Measurements from ENCODE around the gene RHOT2.
A peak's percentile ranks its signal among the peaks of the same experiment; 100 is the strongest.

Gene RHOT2

GRCh38 chr16:632486-633335 lies 35.2 kb upstream of the RHOT2 start:
- no peak for DNase-seq (ENCODE audit: low read depth)

DNA sequence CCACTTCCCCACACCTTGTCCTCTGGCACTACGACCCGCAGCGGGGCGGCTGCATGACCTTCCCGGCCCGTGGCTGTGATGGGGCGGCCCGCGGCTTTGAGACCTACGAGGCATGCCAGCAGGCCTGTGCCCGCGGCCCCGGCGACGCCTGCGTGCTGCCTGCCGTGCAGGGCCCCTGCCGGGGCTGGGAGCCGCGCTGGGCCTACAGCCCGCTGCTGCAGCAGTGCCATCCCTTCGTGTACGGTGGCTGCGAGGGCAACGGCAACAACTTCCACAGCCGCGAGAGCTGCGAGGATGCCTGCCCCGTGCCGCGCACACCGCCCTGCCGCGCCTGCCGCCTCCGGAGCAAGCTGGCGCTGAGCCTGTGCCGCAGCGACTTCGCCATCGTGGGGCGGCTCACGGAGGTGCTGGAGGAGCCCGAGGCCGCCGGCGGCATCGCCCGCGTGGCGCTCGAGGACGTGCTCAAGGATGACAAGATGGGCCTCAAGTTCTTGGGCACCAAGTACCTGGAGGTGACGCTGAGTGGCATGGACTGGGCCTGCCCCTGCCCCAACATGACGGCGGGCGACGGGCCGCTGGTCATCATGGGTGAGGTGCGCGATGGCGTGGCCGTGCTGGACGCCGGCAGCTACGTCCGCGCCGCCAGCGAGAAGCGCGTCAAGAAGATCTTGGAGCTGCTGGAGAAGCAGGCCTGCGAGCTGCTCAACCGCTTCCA lies 34.4 kb upstream of the RHOT2 start:
- no peak for DNase-seq (ENCODE audit: low read depth)

GRCh38 chr16:634051-634670 lies 33.8 kb upstream of the RHOT2 start:
- DNase-seq (ENCODE audit: low read depth), result no peak

GRCh38 chr16:634996-635395 lies 32.9 kb upstream of the RHOT2 start:
- no peak for DNase-seq (ENCODE audit: low read depth)

DNA sequence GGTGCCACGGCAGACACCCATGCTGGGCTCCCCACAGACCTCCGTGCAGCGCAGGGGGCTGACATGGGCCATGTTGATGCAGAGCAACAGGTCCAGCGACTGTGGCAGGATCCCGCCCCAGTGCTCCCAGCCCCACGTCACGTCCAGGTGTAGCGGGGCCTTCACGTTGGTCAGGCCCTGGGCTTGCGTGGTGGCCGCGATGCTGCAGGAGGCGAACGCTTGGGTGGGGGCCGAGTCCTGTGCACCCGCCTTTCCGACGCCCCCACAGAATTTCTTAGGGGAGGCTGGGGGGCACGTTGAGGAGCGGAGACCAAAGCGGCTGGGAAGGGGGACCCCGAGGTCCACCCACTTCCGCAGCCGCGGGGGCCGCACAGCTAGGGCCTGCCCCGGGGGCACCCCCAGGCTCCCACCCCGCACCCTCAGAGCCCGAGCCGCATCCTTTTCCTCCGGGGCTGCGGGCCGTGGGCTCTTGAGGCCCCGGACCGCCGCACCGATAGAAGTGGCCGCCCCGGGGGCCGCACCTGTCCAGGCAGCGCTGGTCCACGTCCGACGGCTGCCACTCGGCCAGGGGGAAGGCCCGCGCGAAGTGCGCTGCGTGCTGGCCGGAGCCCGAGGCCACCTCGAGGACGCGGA lies 32.2 kb upstream of the RHOT2 start:
- DNase-seq (ENCODE audit: low read depth), result no peak

DNA sequence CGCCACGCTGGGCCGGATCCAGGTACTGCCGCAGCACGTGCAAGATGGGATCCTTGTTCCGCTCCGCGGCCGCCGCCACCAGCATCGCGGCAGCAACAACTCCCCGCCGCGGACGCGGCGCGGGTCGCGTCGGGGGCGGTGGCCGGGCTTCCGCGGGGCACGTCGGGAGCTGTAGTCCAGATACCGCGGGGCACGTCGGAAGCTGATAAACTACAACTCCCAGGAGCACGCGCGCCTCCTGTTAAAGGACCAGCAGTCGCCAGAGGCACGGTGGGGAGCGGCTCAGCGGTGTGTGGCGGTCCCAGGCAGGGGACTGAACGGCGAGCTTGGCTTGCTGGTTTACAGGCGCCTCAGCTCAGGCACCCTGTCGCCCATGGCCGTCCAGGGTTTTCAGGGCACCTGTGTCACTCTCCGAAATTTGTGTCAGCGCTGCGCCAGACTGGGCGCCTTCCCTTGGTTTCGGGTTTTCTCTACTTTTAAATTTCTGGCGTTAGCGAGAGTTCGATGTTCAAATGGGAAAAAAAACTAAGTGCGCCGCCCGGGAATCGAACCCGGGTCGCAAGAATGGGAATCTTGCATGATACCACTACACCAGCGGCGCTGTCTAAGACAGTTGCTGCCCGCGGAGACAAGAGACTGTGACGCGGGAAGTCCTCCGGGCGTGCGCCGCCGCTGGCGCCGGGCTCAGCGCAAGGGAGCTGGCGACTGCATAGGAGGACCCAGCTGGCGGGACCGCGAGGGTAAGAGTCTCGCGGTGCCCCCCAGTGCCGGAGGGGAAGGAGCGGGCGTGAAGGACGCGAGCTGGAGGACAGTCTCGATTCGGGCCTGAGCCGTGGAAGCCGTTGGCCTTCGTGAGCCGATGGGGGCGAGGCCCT lies 31.5 kb upstream of the RHOT2 start, which contains the start of gene METTL26:
TSS of gene METTL26 (minus strand) at position 100 of the 875 bp plus-strand sequence. CDS start at position 85, 15 bp downstream.
- DNase-seq (ENCODE audit: low read depth), result peak; percentile 91

DNA sequence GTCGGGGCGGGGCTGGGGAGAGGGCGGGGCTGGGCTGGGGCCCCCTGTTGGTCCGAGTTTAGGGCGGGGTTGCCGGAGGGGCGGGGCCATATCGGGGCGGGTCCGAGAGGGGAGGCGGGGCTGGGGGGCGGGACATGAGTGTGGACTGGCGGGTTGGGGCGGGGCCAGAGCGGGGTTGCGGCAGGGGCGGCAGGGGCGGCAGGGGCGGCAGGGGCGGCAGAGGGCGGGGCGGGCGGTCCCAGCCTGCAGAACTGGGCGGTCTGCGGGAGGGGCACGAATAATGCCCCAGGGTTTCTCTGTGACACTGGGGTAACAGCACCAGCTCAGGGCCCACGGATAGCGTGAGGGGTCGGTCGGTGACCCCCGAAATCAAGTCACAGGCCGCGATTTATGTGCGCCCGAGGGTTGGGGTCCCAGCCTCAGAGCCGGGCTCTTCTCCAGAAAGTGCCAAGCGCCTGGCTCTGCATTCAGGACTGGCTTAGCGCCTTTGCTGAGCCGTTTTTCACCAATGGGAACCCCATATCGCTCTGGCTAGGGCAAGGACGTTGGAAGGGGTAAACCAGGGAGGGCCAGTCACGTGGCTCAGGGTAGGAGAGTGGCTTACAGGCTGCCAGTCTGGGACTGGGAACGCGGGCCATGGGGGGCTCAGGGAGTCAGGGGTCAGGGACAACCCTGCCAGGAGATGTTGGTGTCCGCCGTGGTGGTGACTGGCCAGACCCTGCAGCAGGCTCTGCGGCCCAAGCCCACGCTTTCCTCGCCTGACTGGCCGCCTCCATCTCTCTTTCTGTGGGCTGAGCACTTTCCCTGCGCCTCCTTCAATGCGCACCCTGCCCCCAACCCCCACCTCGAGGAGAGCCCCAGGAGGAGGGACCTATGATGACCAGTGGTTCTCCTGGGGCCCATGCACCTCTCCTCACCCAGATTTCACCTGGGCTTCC lies 30.6 kb upstream of the RHOT2 start:
- peak; percentile 78 for DNase-seq (ENCODE audit: low read depth)

GRCh38 chr16:638034-638543 lies 29.8 kb upstream of the RHOT2 start:
- DNase-seq (ENCODE audit: low read depth), result no peak

DNA sequence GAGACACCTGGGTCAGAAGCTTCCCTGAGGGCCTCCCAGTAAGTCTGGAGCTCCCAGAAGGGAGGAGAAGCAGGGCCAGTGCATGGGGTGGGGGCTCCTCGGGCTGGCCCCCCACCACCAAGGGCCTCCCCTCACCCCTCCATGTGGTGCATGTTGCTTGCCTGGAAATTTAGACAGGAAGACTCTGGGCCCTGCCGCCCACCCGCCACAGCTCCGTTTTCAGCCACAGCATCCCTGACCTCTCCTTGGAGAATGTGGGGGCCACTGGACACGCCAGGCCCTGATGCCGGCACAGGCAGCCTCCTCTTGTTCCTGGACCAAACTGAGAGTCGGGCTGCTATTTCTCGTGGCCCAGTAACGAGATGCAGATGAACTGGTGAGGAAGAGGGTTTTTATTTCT lies 29.1 kb upstream of the RHOT2 start:
- DNase-seq (ENCODE audit: low read depth), result no peak

DNA sequence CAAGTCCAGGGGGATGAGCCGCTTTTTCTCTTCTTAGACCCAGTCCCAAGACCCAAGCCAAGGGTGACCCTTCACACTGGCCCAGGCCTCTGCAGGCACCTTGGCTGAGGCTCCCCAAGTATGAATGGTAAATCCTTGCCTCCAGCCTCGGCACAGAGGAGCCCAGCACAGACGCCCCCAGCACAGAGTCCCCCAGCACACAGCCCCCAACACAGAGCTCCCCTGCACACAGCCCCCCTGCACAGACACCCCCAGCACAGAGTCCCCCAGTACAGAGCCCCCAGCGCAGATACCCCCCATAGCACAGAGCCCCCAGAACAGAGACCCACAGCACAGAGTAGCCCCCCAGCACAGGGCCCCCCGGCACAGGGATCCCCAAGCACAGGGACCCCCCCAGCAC lies 27.3 kb upstream of the RHOT2 start:
- DNase-seq (ENCODE audit: low read depth), result no peak

GRCh38 chr16:641326-642188 lies 26.4 kb upstream of the RHOT2 start, which contains the start of gene MCRIP2:
Gene MCRIP2, plus strand, starts transcription at chr16:641828. Its CDS starts 164 bp downstream, at chr16:641992.
- DNase-seq (ENCODE audit: low read depth), result peak; percentile 41

DNA sequence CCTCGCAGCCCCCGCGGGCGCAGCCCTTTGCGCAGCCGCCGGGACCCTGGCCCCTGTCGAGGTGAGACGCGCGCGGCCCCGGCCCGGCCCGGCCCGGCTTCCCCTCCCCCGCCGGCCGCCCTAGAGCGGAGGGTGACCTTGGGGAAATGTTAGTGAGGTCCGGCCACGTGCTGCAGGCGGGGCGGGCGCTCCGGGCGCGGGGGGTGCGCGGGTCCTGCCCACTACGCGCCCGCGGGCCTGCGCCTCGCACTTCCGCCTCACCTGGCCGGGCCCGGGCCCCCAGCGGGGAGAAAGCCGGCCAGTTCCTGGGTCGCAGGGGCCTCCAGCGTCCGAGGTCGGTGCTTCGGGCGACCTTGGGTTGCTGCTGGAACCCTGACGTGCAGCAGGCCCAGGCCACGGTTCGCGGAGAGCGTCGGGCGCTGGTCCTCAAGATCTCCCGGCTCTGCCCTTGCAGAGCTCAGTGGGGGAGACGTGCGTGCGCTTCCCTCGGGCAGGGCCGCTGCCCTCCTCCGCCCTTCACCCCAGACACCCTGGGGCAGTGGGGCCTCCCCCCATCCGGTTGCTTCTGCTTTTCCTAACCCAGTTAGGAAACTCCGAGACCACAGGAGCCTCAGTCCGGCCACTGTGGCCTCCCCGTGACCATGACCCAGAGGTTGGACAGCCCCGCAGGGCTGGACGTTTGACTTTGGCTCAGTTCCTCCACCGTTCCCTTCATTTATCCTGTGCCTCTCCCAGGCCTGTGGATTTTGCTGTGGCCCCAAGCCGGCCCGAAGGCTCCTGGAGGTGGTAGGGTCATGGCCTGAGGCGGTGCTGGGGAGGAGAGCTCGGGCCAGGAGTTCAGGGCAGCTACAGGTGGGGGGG lies 25.5 kb upstream of the RHOT2 start:
- DNase-seq (ENCODE audit: low read depth), result no peak

- DNase-seq (ENCODE audit: low read depth), result no peak
These were observed 24.9 kb upstream of the RHOT2 start for GRCh38 chr16:643050-643368.

DNA sequence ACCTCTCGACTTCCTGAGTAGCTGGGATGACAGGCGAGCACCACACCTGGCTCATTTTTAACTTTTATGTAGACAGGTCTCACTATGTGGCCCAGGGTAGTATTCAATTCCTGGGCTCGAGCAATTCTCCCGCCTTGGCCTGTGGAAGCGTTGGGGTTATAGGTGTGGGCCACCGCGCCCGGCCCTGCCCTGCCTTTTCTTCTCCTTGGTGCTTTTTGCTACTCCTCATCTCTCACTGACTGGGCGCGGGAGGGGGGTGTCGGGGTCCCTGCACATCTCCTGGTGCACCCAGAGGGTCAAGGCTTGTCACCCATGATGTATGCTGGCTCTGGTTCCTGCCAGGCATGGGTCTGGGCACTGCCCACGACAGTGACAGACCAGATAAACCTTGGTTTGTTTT lies 23.4 kb upstream of the RHOT2 start:
- DNase-seq (ENCODE audit: low read depth), result no peak

DNA sequence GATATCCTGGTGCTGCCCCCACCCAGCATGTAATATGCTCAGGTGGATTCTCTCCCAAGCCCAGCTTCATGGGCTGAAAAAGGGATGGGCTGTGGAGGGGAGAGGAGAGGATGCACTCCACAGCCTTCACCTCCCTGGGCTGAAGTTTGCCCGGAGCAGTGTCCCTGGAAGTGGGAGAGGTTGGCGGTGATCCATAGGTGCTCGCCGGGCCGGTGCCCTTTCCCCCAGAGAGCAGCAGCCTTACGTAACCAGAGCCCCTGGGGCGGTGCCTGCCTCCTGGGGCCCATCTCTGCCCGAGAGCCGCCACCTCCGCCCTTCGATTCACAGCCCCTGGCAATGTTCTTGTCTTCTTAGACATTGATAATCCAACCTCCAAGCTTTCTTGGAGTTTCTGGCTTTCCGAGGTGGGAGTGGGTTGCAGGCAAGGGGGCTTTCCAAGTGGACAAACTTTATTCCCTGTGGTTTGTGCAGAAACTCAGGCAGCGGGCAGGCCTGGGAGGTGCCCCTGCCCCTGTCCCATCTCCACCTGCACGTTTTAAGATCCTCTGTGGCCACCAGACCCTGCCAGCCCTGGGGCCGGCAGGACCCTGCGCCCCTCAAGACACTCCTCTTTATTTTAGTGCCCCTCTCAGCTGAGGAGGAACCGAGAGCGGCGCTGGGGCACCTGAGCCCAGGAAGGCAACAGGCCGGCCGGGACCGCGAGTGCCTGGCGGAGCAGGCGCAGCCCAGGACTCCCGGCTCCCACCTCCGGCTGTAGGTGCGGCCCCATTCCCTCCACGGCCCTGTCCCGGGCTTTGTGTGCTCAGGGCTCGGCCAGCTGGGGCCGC lies 21.9 kb upstream of the RHOT2 start:
- DNase-seq (ENCODE audit: low read depth), result no peak

DNA sequence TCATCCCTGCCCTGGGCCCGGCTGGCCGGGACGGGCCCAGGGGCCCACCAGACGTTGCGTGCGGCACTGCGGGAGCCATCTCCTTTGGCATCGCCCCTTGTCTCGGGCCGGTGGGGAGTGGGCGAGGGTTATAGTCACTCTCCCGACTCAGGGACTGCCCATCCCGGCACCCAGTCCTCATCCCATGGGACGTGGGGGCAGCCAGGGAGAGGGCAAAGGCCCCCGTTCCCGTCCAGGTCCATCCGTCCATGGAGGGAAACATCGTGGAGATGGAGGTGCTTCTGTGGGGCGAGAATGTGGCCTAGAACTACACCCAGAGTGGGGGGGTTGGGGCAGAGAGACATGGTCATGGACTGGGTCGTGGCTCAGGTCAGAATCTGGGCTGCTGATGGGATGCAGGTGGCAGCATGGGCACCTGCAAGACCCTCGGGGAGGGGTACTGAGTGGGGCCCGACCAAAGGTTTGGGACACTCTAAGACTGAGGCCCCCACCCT lies 21.2 kb upstream of the RHOT2 start:
- no peak for DNase-seq (ENCODE audit: low read depth)
